AG04449 (cell line): ENCODE data around the gene MCM7.
A peak's percentile ranks its signal among the peaks of the same experiment; 100 is the strongest.

Experiments used
- CTCF ChIA-PET: fragments of 350-600 bp; formaldehyde crosslinking; extraction: SDS; loops from one replicate; lab custom pipeline; 2021; ENCODE audit warnings: antibody characterized with exemption; lab: Yijun Ruan, JAX
- POLR2A ChIA-PET: fragments of 400-600, 350-600 bp; formaldehyde crosslinking; extraction: SDS; loops from one replicate; lab custom pipeline; 2020; ENCODE audit warnings: antibody characterized with exemption, inconsistent platforms; lab: Yijun Ruan, JAX
- DNase-seq: peaks from one replicate; pipeline ENCODE4 v3.0.0-alpha.2; 2010; ENCODE audit warnings: low read depth, low spot score
- H3K4me3 ChIP-seq: 2 replicates; pipeline ENCODE4 v1.5.1; 2011; ENCODE audit warnings: low read depth, mild to moderate bottlenecking, control low read depth, low read length
- TF ChIP-seq, protein P1 (sequence below): IDR thresholded peaks from one replicate; pipeline ENCODE4 v1.5.1; 2011; ENCODE audit warnings: mild to moderate bottlenecking, moderate library complexity, low read length, control low read depth, inconsistent platforms; ENCODE audit not compliant: insufficient read depth; ENCODE audit errors: missing control alignments

The MCM7 gene

DNA sequence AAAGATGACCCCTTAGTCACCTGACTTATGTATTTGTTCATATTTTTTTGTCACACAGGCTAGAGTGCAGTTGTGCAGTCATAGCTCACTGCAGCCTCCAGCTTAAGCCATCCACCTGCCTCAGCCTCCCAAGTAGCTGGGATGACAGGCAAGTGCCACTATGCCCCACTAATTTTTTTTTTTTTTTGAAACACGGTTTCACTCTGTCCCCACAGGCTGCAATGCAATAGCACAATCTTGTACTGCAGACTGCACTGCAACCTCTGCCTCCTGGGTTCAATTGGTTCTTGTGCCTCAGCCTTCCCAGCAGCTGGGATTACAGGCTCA, 27.4 kb upstream of the MCM7 start:
- DNase-seq, result no peak
- TF ChIP-seq, protein P1, sequence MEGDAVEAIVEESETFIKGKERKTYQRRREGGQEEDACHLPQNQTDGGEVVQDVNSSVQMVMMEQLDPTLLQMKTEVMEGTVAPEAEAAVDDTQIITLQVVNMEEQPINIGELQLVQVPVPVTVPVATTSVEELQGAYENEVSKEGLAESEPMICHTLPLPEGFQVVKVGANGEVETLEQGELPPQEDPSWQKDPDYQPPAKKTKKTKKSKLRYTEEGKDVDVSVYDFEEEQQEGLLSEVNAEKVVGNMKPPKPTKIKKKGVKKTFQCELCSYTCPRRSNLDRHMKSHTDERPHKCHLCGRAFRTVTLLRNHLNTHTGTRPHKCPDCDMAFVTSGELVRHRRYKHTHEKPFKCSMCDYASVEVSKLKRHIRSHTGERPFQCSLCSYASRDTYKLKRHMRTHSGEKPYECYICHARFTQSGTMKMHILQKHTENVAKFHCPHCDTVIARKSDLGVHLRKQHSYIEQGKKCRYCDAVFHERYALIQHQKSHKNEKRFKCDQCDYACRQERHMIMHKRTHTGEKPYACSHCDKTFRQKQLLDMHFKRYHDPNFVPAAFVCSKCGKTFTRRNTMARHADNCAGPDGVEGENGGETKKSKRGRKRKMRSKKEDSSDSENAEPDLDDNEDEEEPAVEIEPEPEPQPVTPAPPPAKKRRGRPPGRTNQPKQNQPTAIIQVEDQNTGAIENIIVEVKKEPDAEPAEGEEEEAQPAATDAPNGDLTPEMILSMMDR, result no peak
- ChIA-PET CTCF (interaction anchor here (0.6 to 11.8 kb wide), 9 partner anchors 8 to 135 kb away, joined by 3 to 298 read pairs (median 5); partner anchors contain the start of genes CNPY4, LAMTOR4 and PVRIG), POLR2A (interaction anchor here (1.0 kb wide), 1 partner anchor 135 kb away, joined by 3 read pairs; no protein-coding TSS in a partner anchor)
- no peak overlapping the region for H3K4me3 ChIP-seq

DNA sequence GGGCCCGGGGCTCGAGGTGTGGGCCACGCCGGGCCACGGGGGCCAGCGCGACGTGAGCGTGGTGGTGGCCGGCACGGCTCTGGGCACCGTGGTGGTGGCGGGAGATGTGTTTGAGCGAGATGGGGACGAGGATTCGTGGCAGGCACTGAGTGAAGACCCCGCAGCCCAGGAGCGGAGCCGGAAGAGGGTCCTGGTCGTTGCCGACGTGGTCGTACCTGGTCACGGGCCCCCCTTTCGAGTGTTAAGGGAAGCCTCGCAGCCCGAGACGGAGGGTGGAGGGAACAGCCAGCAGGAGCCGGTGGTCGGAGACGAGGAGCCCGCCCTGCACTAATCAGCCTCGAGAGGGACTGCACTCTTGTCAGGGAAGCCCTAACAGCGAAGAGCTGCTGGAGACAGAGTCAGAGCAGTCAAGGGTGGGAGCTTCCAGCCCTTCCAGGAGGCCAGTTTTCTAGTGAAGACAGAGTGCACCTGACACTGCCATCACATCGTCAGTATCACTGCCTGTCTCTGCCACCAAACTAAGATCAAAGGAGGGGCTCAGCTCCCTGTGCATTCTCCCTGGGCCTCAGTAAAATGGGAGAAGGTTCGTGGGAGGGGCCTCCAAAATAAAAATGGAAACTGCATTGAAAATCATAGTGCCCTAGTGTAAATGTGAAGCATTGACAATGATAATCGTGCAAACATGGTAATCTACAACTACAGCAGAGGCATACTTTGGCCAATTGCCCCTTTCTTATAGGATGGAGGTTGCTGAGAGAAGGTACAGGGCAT, 26.9 kb upstream of the MCM7 start:
- ChIA-PET POLR2A (interaction anchor here (1.0 kb wide), 1 partner anchor 134 kb away, joined by 3 read pairs; no protein-coding TSS in a partner anchor), CTCF (interaction anchor here (0.6 to 11.8 kb wide), 8 partner anchors 7 to 134 kb away, joined by 3 to 298 read pairs (median 14); partner anchors contain the start of genes CNPY4, LAMTOR4 and PVRIG)
- DNase-seq, result no peak
- peak overlapping the region; percentile 94 for H3K4me3 ChIP-seq
- TF ChIP-seq, protein P1, result no peak

DNA sequence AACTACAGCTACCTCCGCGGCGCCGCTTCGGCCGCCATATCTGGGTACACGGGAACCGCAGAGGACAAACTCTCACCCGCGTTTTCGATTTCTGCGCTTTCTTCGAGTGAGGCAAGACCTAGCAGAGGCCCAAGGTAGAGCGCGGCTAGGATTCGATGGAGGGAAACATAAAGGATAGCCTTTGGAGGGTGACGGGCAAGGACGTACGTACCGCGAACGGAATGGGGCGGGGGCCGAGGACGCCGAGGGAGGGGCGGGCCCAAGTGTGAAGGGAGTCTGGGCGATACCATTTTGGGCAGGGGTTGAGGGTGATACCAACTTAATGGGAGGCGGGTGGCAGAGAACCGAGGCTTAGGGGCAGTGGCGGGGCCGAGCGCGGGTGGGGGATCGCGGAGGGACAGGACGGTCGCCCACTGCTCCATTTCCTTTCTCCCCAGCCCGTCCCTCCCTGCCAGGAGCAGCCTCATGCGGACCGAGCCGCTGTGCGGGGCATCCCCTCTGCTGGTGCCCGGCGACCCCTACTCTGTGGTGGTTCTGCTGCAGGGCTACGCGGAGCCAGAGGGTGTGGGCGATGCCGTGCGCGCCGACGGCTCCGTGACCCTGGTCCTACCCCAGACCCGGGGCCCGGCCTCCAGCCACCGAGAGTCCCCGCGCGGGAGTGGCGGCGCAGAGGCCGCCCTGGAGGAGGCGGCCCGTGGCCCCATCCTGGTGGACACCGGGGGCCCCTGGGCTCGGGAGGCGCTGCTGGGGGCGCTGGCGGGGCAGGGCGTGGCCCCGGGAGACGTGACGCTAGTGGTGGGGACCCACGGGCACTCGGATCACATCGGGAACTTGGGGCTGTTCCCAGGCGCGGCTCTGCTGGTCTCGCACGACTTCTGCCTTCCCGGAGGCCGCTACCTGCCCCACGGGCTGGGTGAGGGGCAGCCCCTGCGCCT, 26.0 kb upstream of the MCM7 start, which contains the start of gene MBLAC1:
MBLAC1 (plus strand) TSS at position 37 of the 935 bp plus-strand sequence; CDS start at position 466, 429 bp downstream.
- ChIA-PET CTCF (interaction anchor here (7.0 to 11.8 kb wide), 2 partner anchors 17 to 87 kb away, joined by 167 to 298 read pairs; partner anchors contain the start of genes LAMTOR4 and PVRIG), POLR2A (interaction anchor here (0.6 to 1.0 kb wide), 3 partner anchors 22 to 32 kb away, joined by 3 to 8 read pairs (median 5); partner anchors contain the start of genes AP4M1 and LAMTOR4)
- H3K4me3 ChIP-seq, result peak within 1 kb of the TSS; percentile 94
- TF ChIP-seq, protein P1, result no peak
- DNase-seq, result peak; percentile 63

DNA sequence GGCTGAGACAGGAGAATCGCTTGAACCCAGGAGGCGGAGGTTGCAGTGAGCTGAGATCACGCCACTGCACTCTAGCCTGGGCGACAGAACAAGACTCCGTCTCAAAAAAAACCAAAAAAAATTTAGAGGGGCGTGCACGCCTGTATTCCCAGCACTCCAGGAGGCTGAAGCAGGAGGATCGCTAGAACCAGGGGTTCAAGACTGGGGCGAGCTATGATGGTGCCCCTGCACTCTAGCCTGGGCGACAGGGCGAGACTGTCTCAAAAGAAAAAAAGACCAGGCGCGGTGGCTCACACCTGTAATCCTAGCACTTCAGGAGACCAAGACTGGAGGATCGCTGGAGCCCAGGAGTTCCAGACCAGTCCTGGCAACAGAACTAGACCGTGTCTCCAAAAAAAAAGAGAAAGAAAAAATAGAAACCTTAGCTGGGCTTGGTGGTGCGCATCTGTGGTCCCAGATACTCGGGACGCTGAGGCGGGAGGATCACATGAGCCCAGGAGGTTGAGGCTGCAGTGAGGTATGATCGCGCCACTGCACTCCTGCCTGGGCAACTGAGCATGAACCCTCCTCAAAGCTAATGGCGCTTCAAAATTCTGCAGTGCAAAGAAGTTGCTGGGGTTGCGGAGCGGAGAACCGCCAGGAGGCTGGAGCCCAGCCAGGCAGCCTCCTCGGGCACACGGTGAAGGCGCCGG, 25.2 kb upstream of the MCM7 start:
- DNase-seq, result no peak
- CTCF ChIA-PET, result no interaction called here

More for the DNA sequence above, 25.2 kb upstream of the MCM7 start:
- peak overlapping the region; percentile 94 for H3K4me3 ChIP-seq
- POLR2A ChIA-PET, result interaction anchor here (0.6 to 1.0 kb wide), 4 partner anchors 17 to 31 kb away, joined by 3 to 8 read pairs (median 4); partner anchors contain the start of genes AP4M1 and LAMTOR4
- TF ChIP-seq, protein P1, result no peak
